Skeletal muscle tissue (tissue), 4 donors: ENCODE data around the gene TGM2. TPM values are rescaled to one million over a fixed set of nuclear protein-coding genes. Genes with fewer than 3 reads are reported as not detected.

Experiments
- H3K27ac ChIP-seq: one replicate; pipeline ENCODE4 v1.7.0; 2013; ENCODE audit warnings: mild to moderate bottlenecking, low read depth, low read length, inconsistent platforms
- H3K27me3 ChIP-seq, 3 donors: one replicate each; pipeline ENCODE4 v1.7.0; 2013; ENCODE audit warnings: low read length in 3 of 3; ENCODE audit not compliant: control insufficient read depth in 3 of 3, insufficient read depth in 3 of 3
- H3K36me3 ChIP-seq, 3 donors: one replicate each; pipeline ENCODE4 v1.7.0; 2013; ENCODE audit warnings: low read length in 3 of 3; ENCODE audit not compliant: control insufficient read depth in 3 of 3, insufficient read depth in 3 of 3
- H3K4me1 ChIP-seq, 3 donors: one replicate each; pipeline ENCODE4 v1.7.0; 2013; ENCODE audit warnings: low read length in 3 of 3, mild to moderate bottlenecking in 3 of 3; ENCODE audit not compliant: control insufficient read depth in 3 of 3, insufficient read depth in 3 of 3
- H3K4me3 ChIP-seq, 3 donors: one replicate each; pipeline ENCODE4 v1.7.0; 2013; ENCODE audit warnings: low read length in 3 of 3
- H3K9ac ChIP-seq, 3 donors: one replicate each; pipeline ENCODE4 v1.7.0; 2013; ENCODE audit warnings: low read length in 3 of 3, mild to moderate bottlenecking in 3 of 3, moderate library complexity in 2 of 3, low read depth in 1 of 3
- H3K9me3 ChIP-seq, 3 donors: one replicate each; pipeline ENCODE4 v1.7.0; 2013; ENCODE audit warnings: low read length in 3 of 3; ENCODE audit not compliant: control insufficient read depth in 3 of 3
- total RNA-seq: library from RNA; depleted of rRNA; stranded (reverse); fragments of >200 nt; gene quantifications from one replicate; pipeline ENCODE4 v1.2.3, GENCODE V29; 2014
- donor health status: Osteomylitis.

TGM2 gene
- total RNA-seq, 1 donor from 2014 or later = 7.3 TPM

- no peak overlapping the region for H3K27ac ChIP-seq
- peaks cover 15 to 18% (median 15%) of the 10 kb centered on the region in 3 donors for H3K4me1 ChIP-seq
- H3K4me3 ChIP-seq = no peak overlapping the region
- no peaks in the 10 kb centered on the region for H3K9me3 ChIP-seq
- peaks cover 1 to 53% (median 28%) of the 10 kb centered on the region in 3 donors for H3K36me3 ChIP-seq
- no peak overlapping the region for H3K9ac ChIP-seq
- no peaks in the 10 kb centered on the region for H3K27me3 ChIP-seq
These were observed 23.1 kb downstream of the TGM2 start for GRCh38 chr20:38141889-38142494.

DNA sequence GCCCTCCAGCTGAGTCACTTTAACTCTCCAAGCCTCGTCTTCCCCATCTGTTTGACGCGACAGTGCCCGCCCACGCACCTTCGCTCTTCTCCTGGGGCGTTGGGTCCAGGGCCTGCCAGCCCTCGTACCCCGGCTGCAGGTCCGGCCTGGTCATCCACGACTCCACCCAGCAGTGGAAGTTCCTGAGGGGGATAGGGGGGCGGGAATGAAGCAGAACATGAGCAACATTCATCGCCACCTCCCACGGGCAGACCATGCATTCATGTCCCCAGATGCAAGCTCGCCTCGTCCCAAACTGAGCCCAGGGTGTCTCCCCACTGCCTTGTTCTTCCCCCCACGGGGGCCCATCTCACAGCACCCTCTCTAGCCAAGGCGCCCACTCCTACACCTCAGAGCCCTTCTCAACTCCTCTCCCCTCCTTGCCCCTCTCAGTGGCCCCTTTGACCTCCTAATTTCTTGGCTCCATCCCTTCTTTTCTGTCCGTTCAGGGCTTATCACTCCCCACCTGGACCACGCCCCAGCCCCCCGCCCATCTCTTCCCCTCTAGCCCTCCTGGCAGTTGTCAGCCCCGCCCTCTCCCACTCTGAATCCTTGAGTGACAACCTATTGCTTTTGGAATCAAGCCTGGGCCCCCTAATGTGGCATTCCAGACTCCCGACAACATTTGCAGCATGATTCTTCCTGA is 23.7 kb downstream of the TGM2 start:
- peaks cover 1 to 53% (median 24%) of the 10 kb centered on the region in 3 donors for H3K36me3 ChIP-seq
- no peaks in the 10 kb centered on the region for H3K27me3 ChIP-seq
- no peaks in the 10 kb centered on the region for H3K9me3 ChIP-seq
- H3K27ac ChIP-seq = no peak overlapping the region
- H3K9ac ChIP-seq = no peak overlapping the region
- peaks cover 15 to 18% (median 15%) of the 10 kb centered on the region in 3 donors for H3K4me1 ChIP-seq
- no peak overlapping the region for H3K4me3 ChIP-seq

GRCh38 chr20:38139977-38140753 is 24.9 kb downstream of the TGM2 start:
- Histone ChIP-seq H3K27me3 (no peaks in the 10 kb centered on the region), H3K4me3 (no peak overlapping the region), H3K4me1 (peaks cover 15 to 20% (median 18%) of the 10 kb centered on the region in 3 donors), H3K9ac (no peak overlapping the region), H3K36me3 (peaks cover 0 to 63% (median 27%) of the 10 kb centered on the region in 3 donors), H3K27ac (no peak overlapping the region), H3K9me3 (no peaks in the 10 kb centered on the region)

GRCh38 chr20:38139156-38139912 is 25.7 kb downstream of the TGM2 start:
- H3K4me1 ChIP-seq = peaks cover 16 to 21% (median 17%) of the 10 kb centered on the region in 3 donors

DNA sequence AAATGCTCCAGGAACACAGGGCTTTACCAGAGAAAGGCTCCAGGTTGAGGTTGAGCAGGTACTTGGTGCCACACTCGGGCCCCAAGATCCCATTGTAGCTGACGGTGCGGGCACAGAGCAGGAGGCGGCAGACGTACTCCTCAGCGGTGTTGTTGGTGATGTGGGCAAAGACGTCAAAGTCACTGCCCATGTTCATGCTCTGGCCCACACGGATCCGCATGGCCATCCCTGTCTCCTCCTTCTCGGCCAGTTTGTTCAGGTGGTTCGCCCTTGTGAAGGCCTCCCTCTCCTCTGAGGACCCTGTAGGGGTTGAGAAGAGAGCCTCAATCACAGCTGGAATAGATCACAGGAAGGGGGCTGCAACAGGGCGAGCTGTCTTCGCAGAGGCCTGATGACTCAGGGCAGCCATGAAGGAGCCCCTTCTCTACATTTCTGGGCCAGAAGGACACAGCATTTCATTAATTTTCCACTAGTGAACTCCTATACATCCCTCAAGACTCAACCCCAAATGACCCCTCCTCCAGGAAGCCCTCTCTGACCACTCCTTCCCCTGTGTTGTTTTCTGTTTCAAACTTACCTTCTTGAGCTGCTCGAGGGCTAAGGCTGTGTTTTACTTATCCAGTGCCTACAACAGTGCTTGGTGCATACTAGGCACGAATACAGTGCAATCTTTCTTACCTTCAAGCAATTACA is 26.8 kb downstream of the TGM2 start:
- H3K4me3 ChIP-seq = no peak overlapping the region
- H3K4me1 ChIP-seq = peaks cover 15 to 17% (median 15%) of the 10 kb centered on the region in 3 donors
- H3K9ac ChIP-seq = no peak overlapping the region
- H3K27me3 ChIP-seq = no peaks in the 10 kb centered on the region
- H3K36me3 ChIP-seq = peaks cover 0 to 64% (median 29%) of the 10 kb centered on the region in 3 donors
- no peak overlapping the region for H3K27ac ChIP-seq
- no peaks in the 10 kb centered on the region for H3K9me3 ChIP-seq

More at GRCh38 chr20:38139156-38139912, 25.7 kb downstream of the TGM2 start:
- Histone ChIP-seq H3K9ac (no peak overlapping the region), H3K27me3 (no peaks in the 10 kb centered on the region), H3K36me3 (peaks cover 0 to 63% (median 29%) of the 10 kb centered on the region in 3 donors), H3K27ac (no peak overlapping the region), H3K4me3 (no peak overlapping the region), H3K9me3 (no peaks in the 10 kb centered on the region)

- Histone ChIP-seq H3K4me1 (peaks cover 14 to 17% (median 15%) of the 10 kb centered on the region in 3 donors), H3K9me3 (no peaks in the 10 kb centered on the region), H3K9ac (no peak overlapping the region), H3K36me3 (peaks cover 0 to 71% (median 28%) of the 10 kb centered on the region in 3 donors), H3K27ac (no peak overlapping the region), H3K4me3 (no peak overlapping the region), H3K27me3 (no peaks in the 10 kb centered on the region)
These were observed 27.5 kb downstream of the TGM2 start for GRCh38 chr20:38137441-38138037.

DNA sequence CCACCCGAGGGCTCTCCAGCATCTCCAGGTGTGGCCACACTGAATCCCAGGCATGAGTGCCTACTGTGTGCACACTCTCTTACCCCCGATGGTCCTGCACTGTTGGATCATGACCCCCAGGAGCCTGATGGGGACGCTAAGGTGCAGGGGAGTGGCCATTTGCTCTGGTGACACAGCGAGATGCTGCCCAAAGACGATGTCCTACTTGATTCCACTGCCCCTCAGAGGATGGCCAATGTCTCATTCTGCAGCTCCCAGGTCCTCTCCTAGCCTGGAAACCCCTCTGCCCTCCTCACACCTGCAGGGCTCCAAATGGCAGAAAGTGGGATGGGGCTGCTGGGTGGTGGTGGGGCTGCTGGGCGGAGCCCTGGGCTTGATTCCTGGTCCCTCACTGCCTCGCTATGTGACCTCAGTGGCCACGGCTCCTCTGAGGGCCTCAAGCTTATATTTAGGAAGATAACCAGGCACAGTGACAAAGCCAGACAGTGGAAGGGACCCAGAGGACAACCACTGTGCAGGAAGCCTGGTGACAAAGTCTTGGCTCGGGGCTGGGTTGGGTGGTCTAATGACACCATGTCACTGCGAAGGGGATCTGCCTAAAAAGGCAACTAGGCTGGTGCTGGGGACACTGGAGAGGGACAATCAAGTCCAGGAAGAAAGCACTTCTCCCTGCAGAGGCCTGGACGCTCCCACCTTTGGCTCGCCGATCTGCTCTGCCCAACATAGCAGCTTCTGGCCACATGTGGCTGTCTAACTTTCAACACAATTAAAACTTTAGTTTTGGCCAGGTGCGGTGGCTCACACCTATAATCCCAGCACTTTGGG is 28.4 kb downstream of the TGM2 start:
- no peaks in the 10 kb centered on the region for H3K9me3 ChIP-seq
- H3K4me1 ChIP-seq = peaks cover 14 to 17% (median 15%) of the 10 kb centered on the region in 3 donors
- peaks cover 0 to 75% (median 28%) of the 10 kb centered on the region in 3 donors for H3K36me3 ChIP-seq
- no peak overlapping the region for H3K4me3 ChIP-seq
- H3K27ac ChIP-seq = no peak overlapping the region
- H3K9ac ChIP-seq = no peak overlapping the region
- H3K27me3 ChIP-seq = no peaks in the 10 kb centered on the region

- Histone ChIP-seq H3K27me3 (no peaks in the 10 kb centered on the region), H3K9ac (no peak overlapping the region), H3K4me3 (no peak overlapping the region), H3K36me3 (peaks cover 0 to 77% (median 24%) of the 10 kb centered on the region in 3 donors), H3K9me3 (no peaks in the 10 kb centered on the region), H3K4me1 (peaks cover 14 to 17% (median 15%) of the 10 kb centered on the region in 3 donors), H3K27ac (no peak overlapping the region)
These were observed 29.2 kb downstream of the TGM2 start for GRCh38 chr20:38135651-38136420.
